H9 (cell line): Measurements from ENCODE around the gene TIAL1. TPM values are rescaled to one million over a fixed set of nuclear protein-coding genes. Genes with fewer than 3 reads are reported as not detected.

Experiments used
- DNase-seq: peaks from one replicate; pipeline ENCODE4 v3.0.0-alpha.2; 2017
- H2AFZ ChIP-seq: one replicate; pipeline ENCODE4 v1.6.1; 2013; ENCODE audit warnings: mild to moderate bottlenecking, low read length, control low read depth, moderate library complexity
- H2AK5ac ChIP-seq: 2 replicates; pipeline ENCODE4 v1.6.1; 2013; ENCODE audit warnings: low read length, control low read depth, mixed read lengths; ENCODE audit not compliant: insufficient read length
- H2BK120ac ChIP-seq: one replicate; pipeline ENCODE4 v1.6.1; 2013; ENCODE audit warnings: low read depth, mild to moderate bottlenecking, low read length, control low read depth, inconsistent platforms; ENCODE audit not compliant: poor library complexity, severe bottlenecking
- H2BK12ac ChIP-seq: 2 replicates; pipeline ENCODE4 v1.6.1; 2013; ENCODE audit warnings: low read length, control low read depth, mixed read lengths, low read depth; ENCODE audit not compliant: insufficient read length
- H2BK15ac ChIP-seq: 2 replicates; pipeline ENCODE4 v1.6.1; 2013; ENCODE audit warnings: low read depth, low read length, control low read depth
- H2BK20ac ChIP-seq: one replicate; pipeline ENCODE4 v1.6.1; 2013; ENCODE audit warnings: low read depth, mild to moderate bottlenecking, low read length, control low read depth, inconsistent platforms; ENCODE audit not compliant: poor library complexity, severe bottlenecking
- H2BK5ac ChIP-seq: 2 replicates; pipeline ENCODE4 v1.6.1; 2013; ENCODE audit warnings: low read length, control low read depth, mixed read lengths; ENCODE audit not compliant: insufficient read length
- H3K14ac ChIP-seq: 2 replicates; pipeline ENCODE4 v1.6.1; 2013; ENCODE audit warnings: low read length, control low read depth; ENCODE audit not compliant: insufficient read depth
- H3K18ac ChIP-seq: 2 replicates; pipeline ENCODE4 v1.6.1; 2013; ENCODE audit warnings: low read depth, mild to moderate bottlenecking, mixed read lengths, low read length, control low read depth; ENCODE audit not compliant: insufficient read length
- H3K23ac ChIP-seq: 2 replicates; pipeline ENCODE4 v1.6.1; 2013; ENCODE audit warnings: low read length, control low read depth, mixed read lengths, low read depth; ENCODE audit not compliant: insufficient read length
- H3K23me2 ChIP-seq: 2 replicates; pipeline ENCODE4 v1.6.1; 2013; ENCODE audit warnings: low read depth, mild to moderate bottlenecking, mixed read lengths, low read length, control low read depth; ENCODE audit not compliant: insufficient read length, poor library complexity, severe bottlenecking
- H3K27ac ChIP-seq: 2 replicates; pipeline ENCODE4 v1.5.1; 2013; ENCODE audit warnings: low read length, control low read depth, mixed read lengths, low read depth; ENCODE audit not compliant: insufficient read length
- H3K27me3 ChIP-seq: 2 replicates; pipeline ENCODE4 v1.6.1; 2013; ENCODE audit warnings: low read length, control low read depth, inconsistent platforms; ENCODE audit not compliant: insufficient read depth
- H3K4ac ChIP-seq: 2 replicates; pipeline ENCODE4 v1.6.1; 2013; ENCODE audit warnings: low read depth, mild to moderate bottlenecking, control low read depth, inconsistent platforms, low read length, moderate library complexity
- H3K4me1 ChIP-seq: 2 replicates; pipeline ENCODE4 v1.6.1; 2013; ENCODE audit warnings: low read length, control low read depth, inconsistent platforms; ENCODE audit not compliant: insufficient read depth
- H3K4me2 ChIP-seq: 2 replicates; pipeline ENCODE4 v1.6.1; 2013; ENCODE audit warnings: low read length, control low read depth, mixed read lengths; ENCODE audit not compliant: insufficient read length, insufficient read depth
- H3K56ac ChIP-seq: 2 replicates; pipeline ENCODE4 v1.6.1; 2013; ENCODE audit warnings: low read depth, mild to moderate bottlenecking, mixed read lengths, low read length, control low read depth; ENCODE audit not compliant: insufficient read length
- H3K79me1 ChIP-seq: 2 replicates; pipeline ENCODE4 v1.6.1; 2013; ENCODE audit warnings: low read depth, mild to moderate bottlenecking, moderate library complexity, low read length, control low read depth, inconsistent platforms; ENCODE audit not compliant: insufficient read depth, poor library complexity, severe bottlenecking
- H3K79me2 ChIP-seq: 2 replicates; pipeline ENCODE4 v1.6.1; 2013; ENCODE audit warnings: low read length, control low read depth, inconsistent platforms; ENCODE audit not compliant: insufficient read depth
- H3K9ac ChIP-seq: 2 replicates; pipeline ENCODE4 v1.6.1; 2013; ENCODE audit warnings: low read length, control low read depth, mixed read lengths; ENCODE audit not compliant: insufficient read length; ENCODE audit errors: extremely low read depth
- H3K9me3 ChIP-seq: one replicate; pipeline ENCODE4 v1.6.1; 2013; ENCODE audit warnings: low read depth, low read length, inconsistent platforms; ENCODE audit not compliant: control insufficient read depth
- H3T11ph ChIP-seq: one replicate; pipeline ENCODE4 v1.6.1; 2013; ENCODE audit warnings: mild to moderate bottlenecking, low read length, control low read depth, inconsistent platforms
- H4K20me1 ChIP-seq: one replicate; pipeline ENCODE4 v1.6.1; 2013; ENCODE audit not compliant: control insufficient read depth, insufficient read length, insufficient read depth
- H4K5ac ChIP-seq: 2 replicates; pipeline ENCODE4 v1.6.1; 2013; ENCODE audit warnings: low read depth, mild to moderate bottlenecking, mixed read lengths, low read length, control low read depth; ENCODE audit not compliant: insufficient read length
- H4K8ac ChIP-seq: replicated peaks from 2 replicates; pipeline ENCODE4 v1.6.1; 2013; ENCODE audit warnings: low read length, control low read depth, mixed read lengths, low read depth; ENCODE audit not compliant: insufficient read length
- H4K91ac ChIP-seq: 2 replicates; pipeline ENCODE4 v1.6.1; 2013; ENCODE audit warnings: low read depth, mild to moderate bottlenecking, moderate library complexity, mixed read lengths, low read length, control low read depth; ENCODE audit not compliant: insufficient read length
- H3K27ac Mint-ChIP-seq, 3 experiments: 2 replicates in 2 of 3; 3 replicates in 1 of 3; pipeline ENCODE4 v1.8.0; 2020 to 2021; ENCODE audit warnings: mixed read lengths in 3 of 3, mild to moderate bottlenecking in 1 of 3, moderate library complexity in 1 of 3
- H3K27me3 Mint-ChIP-seq: 2 replicates; pipeline ENCODE4 v1.8.0; 2021; ENCODE audit warnings: low read depth, mild to moderate bottlenecking, moderate library complexity, mixed read lengths
- H3K36me3 Mint-ChIP-seq, 3 experiments: 2 replicates in 2 of 3; 3 replicates in 1 of 3; pipeline ENCODE4 v1.8.0; 2020 to 2021; ENCODE audit warnings: low read depth in 3 of 3, mixed read lengths in 3 of 3; ENCODE audit not compliant: insufficient read depth in 1 of 3
- H3K4me1 Mint-ChIP-seq, 2 experiments: 2 replicates each; pipeline ENCODE4 v1.8.0; 2020; ENCODE audit warnings: mixed read lengths in 2 of 2
- H3K4me3 Mint-ChIP-seq, 2 experiments: 2 replicates in 1 of 2; 3 replicates in 1 of 2; pipeline ENCODE4 v1.8.0; 2020 to 2021; ENCODE audit warnings: mild to moderate bottlenecking in 2 of 2, mixed read lengths in 2 of 2, moderate library complexity in 1 of 2
- H3K9me3 Mint-ChIP-seq, 2 experiments: 2 replicates in 1 of 2; 3 replicates in 1 of 2; pipeline ENCODE4 v1.8.0; 2020; ENCODE audit warnings: mild to moderate bottlenecking in 2 of 2, mixed read lengths in 2 of 2, moderate library complexity in 1 of 2
- WGBS: extraction: QIAGEN DNeasy Blood & Tissue Kit; methylation state at CpG from one replicate; pipeline ENCODE4 v1.1.7; 2013; ENCODE audit warnings: missing lambda C conversion rate, low lambda C conversion rate, mixed read lengths; ENCODE audit not compliant: insufficient read length; ENCODE audit errors: extremely low coverage; 5-methylcytosine and 5-hydroxymethylcytosine counted together
- total RNA-seq: library from RNA; stranded (reverse); gene quantifications from 2 replicates; pipeline ENCODE4 v1.2.1, GENCODE V29; 2021
- TF ChIP-seq, protein P1 (sequence below): fragments of 200-600 bp; sonication (generic); conservative IDR thresholded peaks from 3 replicates; pipeline ENCODE4 v1.8.0; 2021; ENCODE audit warnings: antibody characterized with exemption, mild to moderate bottlenecking

The TIAL1 gene
- total RNA-seq, 1 experiment from 2014 or later = 146 TPM

- Histone ChIP-seq H2BK120ac (no peak overlapping the region), H2AK5ac (no peak overlapping the region), H3K79me1 (no peaks in the 10 kb centered on the region), H3K27ac (no peak overlapping the region), H3K18ac (no peak overlapping the region), H4K20me1 (no peaks in the 10 kb centered on the region), H3K23ac (no peak overlapping the region), H2BK5ac (no peak overlapping the region), H3K9me3 (no peaks in the 10 kb centered on the region), H4K8ac (no peak overlapping the region), H2BK15ac (no peak overlapping the region), H3K4ac (no peak overlapping the region), H3K27me3 (no peaks in the 10 kb centered on the region), H4K5ac (no peak overlapping the region), H3K4me1 (no peaks in the 10 kb centered on the region), H2BK20ac (no peak overlapping the region), H4K91ac (no peak overlapping the region), H3K14ac (no peak overlapping the region), H3K9ac (no peak overlapping the region), H3K79me2 (no peaks in the 10 kb centered on the region), H2AFZ (no peak overlapping the region), H3K4me2 (no peak overlapping the region), H2BK12ac (no peak overlapping the region), H3K23me2 (no peaks in the 10 kb centered on the region), H3K56ac (no peak overlapping the region), H3T11ph (no peak overlapping the region)
- H3K27ac Mint-ChIP-seq = no peak overlapping the region
- TF ChIP-seq, protein P1, sequence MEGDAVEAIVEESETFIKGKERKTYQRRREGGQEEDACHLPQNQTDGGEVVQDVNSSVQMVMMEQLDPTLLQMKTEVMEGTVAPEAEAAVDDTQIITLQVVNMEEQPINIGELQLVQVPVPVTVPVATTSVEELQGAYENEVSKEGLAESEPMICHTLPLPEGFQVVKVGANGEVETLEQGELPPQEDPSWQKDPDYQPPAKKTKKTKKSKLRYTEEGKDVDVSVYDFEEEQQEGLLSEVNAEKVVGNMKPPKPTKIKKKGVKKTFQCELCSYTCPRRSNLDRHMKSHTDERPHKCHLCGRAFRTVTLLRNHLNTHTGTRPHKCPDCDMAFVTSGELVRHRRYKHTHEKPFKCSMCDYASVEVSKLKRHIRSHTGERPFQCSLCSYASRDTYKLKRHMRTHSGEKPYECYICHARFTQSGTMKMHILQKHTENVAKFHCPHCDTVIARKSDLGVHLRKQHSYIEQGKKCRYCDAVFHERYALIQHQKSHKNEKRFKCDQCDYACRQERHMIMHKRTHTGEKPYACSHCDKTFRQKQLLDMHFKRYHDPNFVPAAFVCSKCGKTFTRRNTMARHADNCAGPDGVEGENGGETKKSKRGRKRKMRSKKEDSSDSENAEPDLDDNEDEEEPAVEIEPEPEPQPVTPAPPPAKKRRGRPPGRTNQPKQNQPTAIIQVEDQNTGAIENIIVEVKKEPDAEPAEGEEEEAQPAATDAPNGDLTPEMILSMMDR = no peak
- no CpG with 5 or more reads among the region's 6 CpGs for WGBS
- 0 out of 7 replicates have a peak, but pooled peaks cover 0 to 3% (median 0%) of the 10 kb centered on the region in 3 experiments for H3K36me3 Mint-ChIP-seq
- no peak for DNase-seq
- H3K4me3 Mint-ChIP-seq = no peak overlapping the region
- no peaks in the 10 kb centered on the region; the same call in 1 of the 2 replicates for H3K27me3 Mint-ChIP-seq
- peaks cover 4 to 11% of the 10 kb centered on the region in 2 experiments; a peak in 3 of 4 replicates for H3K4me1 Mint-ChIP-seq
- H3K9me3 Mint-ChIP-seq = peaks cover 2 to 3% of the 10 kb centered on the region in 2 experiments; a peak in 3 of 5 replicates
Observed at GRCh38 chr10:119555178-119555784, 41.5 kb downstream of the TIAL1 start.
